LoVo (cell line): ENCODE results near the gene SLC35B3.
"Not testable (repeated sequence)": the region's sequence is repeated elsewhere in the genome, so short reads cannot be mapped to it uniquely, and the experiment has no call there.

Experiments used
- DNase-seq: peaks from one replicate; pipeline ENCODE4 v3.0.0-alpha.2; 2016; ENCODE audit warnings: low spot score

Gene SLC35B3

DNA sequence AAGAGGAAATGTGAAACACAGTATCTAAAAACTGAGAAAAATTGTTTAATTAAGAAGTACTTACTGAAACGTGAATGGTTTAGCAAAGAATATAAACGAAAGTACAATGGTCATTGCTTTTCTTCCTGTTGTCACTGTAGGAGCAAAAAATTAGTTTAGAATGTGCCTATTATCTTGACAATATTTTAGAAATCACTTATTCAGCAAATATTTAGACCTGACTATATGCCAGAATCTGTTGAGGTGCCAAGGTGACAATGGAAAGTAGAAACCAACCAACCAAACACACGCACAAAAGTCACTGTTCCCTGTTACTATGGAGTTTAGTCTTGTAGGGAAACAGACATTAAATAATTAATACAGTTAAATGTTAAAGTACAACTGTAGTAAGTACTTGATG is 20.5 kb downstream of the SLC35B3 start:
- DNase-seq = no peak

DNA sequence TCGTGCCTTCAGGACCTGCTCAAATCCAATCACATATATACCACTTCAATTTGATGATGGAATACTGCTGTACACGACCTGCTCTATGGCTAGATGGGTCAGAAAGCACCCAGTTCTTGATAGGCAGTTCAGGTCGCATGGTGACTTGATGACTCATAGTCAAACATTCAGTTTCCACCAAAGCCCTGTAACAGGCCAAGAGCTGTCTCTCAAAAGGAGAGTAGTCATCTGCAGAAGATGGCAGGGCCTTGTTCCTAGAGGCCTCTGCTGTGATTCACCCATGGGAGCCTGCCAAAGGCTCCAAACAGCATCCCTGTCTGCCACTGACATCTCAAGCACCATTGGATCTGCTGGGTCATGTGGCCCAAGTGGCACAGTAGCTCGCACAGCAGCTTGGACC is 29.4 kb downstream of the SLC35B3 start:
- DNase-seq = not testable (repeated sequence)

DNA sequence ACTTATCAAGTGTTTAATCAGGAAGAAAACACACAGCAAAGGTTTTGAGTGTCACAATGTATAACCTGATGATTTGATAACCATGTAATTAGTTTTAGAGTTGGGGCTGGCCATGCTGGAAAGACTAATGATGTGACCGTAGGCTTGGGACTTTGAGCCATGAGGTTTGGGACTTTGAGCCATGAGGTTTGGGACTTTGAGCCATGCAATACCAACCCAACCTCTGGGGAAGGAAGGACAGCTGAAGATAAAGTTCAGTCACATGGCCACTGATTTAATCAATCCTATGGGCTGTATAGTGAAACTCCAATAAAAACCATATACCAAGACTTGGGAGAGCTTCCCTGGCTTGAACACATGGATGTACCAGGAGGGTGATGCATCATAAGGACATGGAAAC is 32.8 kb downstream of the SLC35B3 start:
- no peak for DNase-seq

DNA sequence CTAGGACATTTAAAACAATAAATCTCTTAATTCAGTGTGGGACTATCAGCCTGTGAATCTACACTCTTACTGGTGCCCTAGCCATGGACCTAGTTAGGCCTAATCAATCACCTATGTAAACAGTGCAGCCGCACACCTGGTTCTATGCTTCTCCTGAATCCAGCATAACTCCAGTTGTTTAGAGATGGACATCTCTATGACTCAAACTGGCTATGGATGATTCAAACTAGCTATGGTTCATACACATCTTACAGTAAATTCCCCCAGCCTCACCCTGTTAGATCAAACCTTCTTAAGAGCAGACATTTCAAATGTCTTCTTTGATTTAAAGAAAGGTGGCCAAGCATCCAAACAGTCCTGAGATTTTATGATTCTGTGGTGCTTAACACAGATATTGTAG is 34.7 kb downstream of the SLC35B3 start:
- DNase-seq = no peak

DNA sequence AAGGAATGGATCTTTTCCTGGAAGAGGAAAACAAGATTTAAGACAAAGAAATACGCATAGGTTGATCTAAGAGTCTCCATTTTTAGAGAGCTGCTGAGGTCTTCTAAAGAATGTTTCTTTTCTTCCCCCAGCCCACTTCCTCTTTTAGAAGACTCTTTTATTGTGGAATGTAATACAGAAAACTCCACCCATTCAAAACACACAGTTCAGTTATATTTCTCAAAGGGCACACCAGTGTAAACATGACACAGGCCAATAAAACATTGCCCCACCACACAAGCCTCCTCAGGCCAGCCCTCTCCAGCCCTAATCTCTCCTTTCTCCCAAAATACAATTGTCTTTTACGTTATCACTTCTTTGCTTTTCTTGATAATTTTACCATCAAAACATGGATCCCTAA is 42.8 kb downstream of the SLC35B3 start:
- DNase-seq = peak; percentile 65

DNA sequence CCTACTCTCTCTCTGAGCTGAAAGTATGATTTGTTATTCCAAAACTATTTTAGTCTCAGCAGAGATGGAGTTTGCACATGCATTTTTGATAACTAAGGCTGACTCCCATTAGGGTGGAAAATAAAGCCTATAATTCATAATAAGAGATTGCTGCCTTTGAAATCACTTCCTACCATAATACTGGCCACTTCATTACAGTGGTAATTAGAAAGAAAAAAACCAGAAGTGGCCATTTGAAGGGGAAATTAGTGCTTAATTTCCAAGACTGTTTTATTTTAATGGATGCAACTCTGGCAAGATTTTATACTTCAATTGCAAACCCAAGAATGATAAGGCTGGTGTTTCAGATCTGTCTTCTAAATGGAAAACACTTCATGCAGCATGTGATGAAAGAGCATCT is 43.4 kb downstream of the SLC35B3 start:
- DNase-seq = no peak

DNA sequence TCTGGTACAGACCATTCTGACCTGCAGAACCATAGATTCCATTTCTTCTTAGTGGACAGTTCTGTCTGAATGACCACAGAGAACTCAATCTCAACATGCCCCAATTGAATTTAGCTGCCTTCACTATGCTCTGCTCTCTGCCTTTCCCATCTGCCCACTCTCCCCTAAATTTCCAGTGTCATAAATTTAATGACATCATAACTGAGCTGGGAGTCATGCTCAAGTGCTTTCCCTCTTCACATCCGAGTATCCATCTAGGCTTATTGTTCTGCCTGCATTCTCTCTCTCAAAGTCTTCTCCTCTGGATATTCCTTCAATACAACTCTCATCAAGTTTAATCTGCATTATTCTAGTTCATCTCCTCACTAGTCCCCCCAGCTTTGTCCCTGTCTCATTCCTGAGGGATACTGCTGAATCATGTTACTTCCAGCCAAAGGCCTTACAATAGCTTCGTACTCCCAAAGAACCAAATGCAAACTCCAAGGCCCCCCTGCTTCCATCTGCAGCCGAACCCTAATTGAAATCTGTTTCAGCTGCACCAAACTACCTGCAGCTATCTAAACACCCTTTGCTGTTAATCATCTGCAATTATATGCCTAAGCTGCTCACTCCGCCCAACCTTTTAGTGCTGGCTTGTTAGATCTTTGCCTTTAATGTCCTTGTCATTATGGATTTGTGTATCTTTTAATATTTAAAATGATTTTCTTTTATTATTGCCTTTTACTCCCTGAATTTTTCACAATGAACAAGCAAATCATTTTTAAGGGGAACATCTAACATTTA is 46.1 kb downstream of the SLC35B3 start:
- DNase-seq = no peak

DNA sequence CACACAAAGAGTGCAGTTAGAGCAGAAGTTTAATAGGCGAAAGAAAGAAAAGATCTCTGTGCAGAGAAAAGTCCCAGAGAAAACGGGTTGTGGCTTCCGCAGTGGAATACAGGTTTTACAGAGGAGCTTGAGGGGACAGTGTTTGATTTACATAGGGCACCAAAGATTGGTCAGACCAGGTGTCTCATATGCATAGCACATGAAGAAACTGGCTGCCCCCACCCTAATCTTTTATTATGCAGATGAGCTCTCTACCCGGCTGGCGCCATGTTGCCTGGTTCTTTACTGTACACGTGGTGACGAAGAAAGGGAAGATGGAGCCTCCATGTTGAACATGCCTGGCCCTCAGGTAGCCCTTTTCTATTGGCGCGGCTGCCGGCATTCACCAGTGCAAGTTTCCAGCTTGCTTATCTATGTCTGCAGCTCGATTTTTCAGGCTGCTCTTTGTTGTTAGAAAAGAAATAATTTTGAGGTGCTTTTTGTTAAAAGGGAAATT is 47.4 kb downstream of the SLC35B3 start:
- no peak for DNase-seq

DNA sequence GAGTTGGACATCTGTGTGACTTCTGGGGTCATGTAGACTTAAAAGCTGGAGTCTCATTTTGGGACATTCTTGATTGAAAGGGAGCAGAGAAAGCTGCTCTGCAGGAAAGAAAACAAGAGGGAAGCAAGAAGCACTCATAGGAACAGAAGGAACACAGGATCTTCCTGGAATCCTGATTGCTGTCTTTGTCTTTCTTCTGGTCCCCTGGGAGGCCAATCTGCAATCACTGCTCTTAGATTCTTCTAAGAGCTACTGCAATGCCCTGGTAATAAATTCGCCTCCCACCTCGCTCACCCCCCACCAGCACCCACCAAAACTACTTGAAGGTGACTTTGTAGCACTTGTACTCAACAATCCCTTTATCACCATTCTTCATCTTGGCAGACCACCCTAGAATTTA is 51.8 kb downstream of the SLC35B3 start:
- no peak for DNase-seq

DNA sequence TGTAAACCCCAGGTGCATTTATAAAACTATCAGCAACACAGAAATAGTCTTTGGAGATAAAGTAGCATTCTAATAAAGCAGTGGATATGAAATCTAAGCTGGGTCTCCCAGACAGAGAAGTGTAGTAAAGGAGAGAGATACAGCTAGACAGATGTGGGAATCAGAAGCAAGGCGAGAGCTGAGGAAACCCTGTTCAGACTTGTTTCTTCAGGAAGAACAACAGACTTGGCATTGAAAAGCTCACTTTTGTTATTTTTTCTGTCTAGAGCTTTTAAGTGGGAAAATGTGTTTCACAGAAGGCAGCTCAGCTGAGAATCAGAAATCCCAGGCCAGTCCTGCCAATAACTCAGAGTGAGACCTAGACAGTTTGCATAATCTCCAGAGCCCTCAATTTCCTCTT is 52.9 kb downstream of the SLC35B3 start:
- DNase-seq = no peak

DNA sequence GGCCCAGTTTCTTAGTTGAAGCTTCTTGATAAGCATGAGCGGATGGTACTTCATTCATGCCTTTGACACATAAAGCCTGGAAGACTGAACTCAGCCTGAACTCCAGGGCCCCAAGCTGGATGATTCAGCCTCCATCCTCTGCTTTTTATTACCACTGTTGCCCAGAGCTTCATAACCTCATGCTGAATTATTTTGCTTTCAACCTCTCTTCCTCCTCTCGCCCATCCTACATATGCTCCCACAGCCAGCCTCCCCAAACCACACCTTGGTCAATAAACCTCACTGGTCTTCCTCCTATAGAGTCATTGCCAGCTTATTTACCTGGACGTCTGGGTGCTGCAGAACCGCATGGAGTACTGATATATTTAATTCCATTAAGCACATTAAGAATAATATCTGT is 59.4 kb downstream of the SLC35B3 start:
- no peak for DNase-seq
